NT2/D1 (cell line): ENCODE data around the gene CA12.

ENCODE experiments used
- DNase-seq: peaks from one replicate; pipeline ENCODE4 v3.0.0-alpha.2; 2011; ENCODE audit warnings: low read depth, low spot score
- H3K27me3 ChIP-seq: 2 replicates; pipeline ENCODE4 v1.6.0; 2011; ENCODE audit warnings: mild to moderate bottlenecking; ENCODE audit not compliant: insufficient read length, insufficient read depth
- H3K36me3 ChIP-seq: 2 replicates; pipeline ENCODE4 v1.6.1; 2011; ENCODE audit warnings: mild to moderate bottlenecking, low read length, mixed read lengths; ENCODE audit not compliant: insufficient read depth, insufficient read length
- H3K4me1 ChIP-seq: 2 replicates; pipeline ENCODE4 v1.5.1; 2011; ENCODE audit not compliant: insufficient read depth, insufficient read length
- H3K4me3 ChIP-seq: 2 replicates; pipeline ENCODE4 v1.5.1; 2011; ENCODE audit warnings: low read depth; ENCODE audit not compliant: insufficient read length
- H3K9ac ChIP-seq: 2 replicates; pipeline ENCODE4 v1.6.0; 2011; ENCODE audit warnings: low read depth; ENCODE audit not compliant: insufficient read length
- H3K9me3 ChIP-seq: 2 replicates; pipeline ENCODE4 v1.5.1; 2011; ENCODE audit warnings: mild to moderate bottlenecking, low read length; ENCODE audit not compliant: insufficient read depth
- SUZ12 ChIP-seq: IDR thresholded peaks from 2 replicates; pipeline ENCODE4 v1.6.1; 2011; ENCODE audit not compliant: insufficient read length, insufficient read depth; ENCODE audit errors: extremely low read depth
- YY1 ChIP-seq: IDR thresholded peaks from 2 replicates; pipeline ENCODE4 v1.6.1; 2011; ENCODE audit not compliant: insufficient read length, insufficient read depth
- ZNF274 ChIP-seq: IDR thresholded peaks from 2 replicates; pipeline ENCODE4 v1.6.1; 2011; ENCODE audit warnings: mild to moderate bottlenecking, low read depth, low read length

CA12 gene

GRCh38 chr15:63384906-63385305, 3.3 kb upstream of the CA12 start:
- Histone ChIP-seq H3K4me1 (peaks cover 3% of the 10 kb centered on the region), H3K4me3 (no peak overlapping the region), H3K9me3 (peaks cover 6% of the 10 kb centered on the region; the same call in 1 of the 2 replicates), H3K36me3 (no peaks in the 10 kb centered on the region), H3K27me3 (peaks cover 41% of the 10 kb centered on the region), H3K9ac (no peak overlapping the region)
- no peak for DNase-seq
- no peak for TF ChIP-seq YY1
- no peak for TF ChIP-seq ZNF274
- no peak for TF ChIP-seq SUZ12

DNA sequence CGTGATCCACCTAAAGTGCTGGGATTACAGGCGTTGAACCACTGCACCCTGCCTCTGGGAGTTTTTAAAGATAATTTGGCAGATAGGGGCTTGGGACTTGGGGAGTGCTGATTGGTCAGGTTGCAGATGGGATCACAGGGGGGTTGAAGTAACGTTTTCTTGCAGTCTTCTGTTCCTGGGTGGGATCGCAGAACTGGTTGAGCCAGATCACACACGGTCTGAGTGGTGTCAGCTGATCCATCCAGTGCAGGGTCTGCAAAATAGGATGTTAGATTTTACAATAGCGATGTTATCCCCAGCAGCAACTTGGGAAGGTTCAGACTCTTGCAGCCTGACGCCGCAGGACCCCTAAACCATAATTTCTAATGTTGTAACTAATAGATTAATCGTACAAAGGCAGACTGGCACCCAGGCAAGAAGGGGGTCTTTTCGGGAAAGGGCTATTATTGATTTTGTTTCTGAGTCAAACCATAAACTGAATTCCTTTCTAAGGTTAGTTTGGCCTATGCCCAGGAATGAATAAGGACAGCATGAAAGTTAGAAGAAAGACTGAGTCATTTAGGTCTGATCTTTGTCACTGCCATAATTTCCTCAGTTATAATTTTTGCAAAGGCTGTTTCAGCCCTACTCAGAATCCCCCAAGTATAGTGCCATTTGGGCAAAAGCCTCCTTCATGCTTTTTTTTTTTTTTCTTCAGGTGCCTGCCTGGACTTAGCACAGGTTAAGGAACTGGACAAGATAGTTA, 1.5 kb upstream of the CA12 start:
- Histone ChIP-seq H3K36me3 (no peaks in the 10 kb centered on the region), H3K4me3 (no peak overlapping the region), H3K9ac (no peak overlapping the region), H3K27me3 (peaks cover 41% of the 10 kb centered on the region), H3K4me1 (no peaks in the 10 kb centered on the region), H3K9me3 (peaks cover 6% of the 10 kb centered on the region; the same call in 1 of the 2 replicates)
- TF ChIP-seq YY1: no peak
- TF ChIP-seq SUZ12: no peak
- no peak for TF ChIP-seq ZNF274
- no peak for DNase-seq

GRCh38 chr15:63380808-63381282, 801 bp downstream of the CA12 start:
- peak overlapping the region; percentile 52 for H3K4me3 ChIP-seq
- H3K9me3 ChIP-seq: peaks cover 3% of the 10 kb centered on the region; the same call in 1 of the 2 replicates
- DNase-seq: no peak
- no peaks in the 10 kb centered on the region for H3K36me3 ChIP-seq
- peaks cover 4% of the 10 kb centered on the region for H3K4me1 ChIP-seq
- peak overlapping the region; percentile 77 for H3K9ac ChIP-seq
- peaks cover 41% of the 10 kb centered on the region for H3K27me3 ChIP-seq
- TF ChIP-seq YY1 (no peak), ZNF274 (no peak), SUZ12 (no peak)

- Histone ChIP-seq H3K4me3 (no peak overlapping the region), H3K9me3 (no peaks in the 10 kb centered on the region), H3K36me3 (no peaks in the 10 kb centered on the region), H3K27me3 (peaks cover 41% of the 10 kb centered on the region), H3K9ac (no peak overlapping the region), H3K4me1 (peaks cover 4% of the 10 kb centered on the region)
- TF ChIP-seq ZNF274: no peak
- TF ChIP-seq SUZ12: no peak
- TF ChIP-seq YY1: no peak
- DNase-seq: no peak
Observed at GRCh38 chr15:63380151-63380807, 1.4 kb downstream of the CA12 start.

DNA sequence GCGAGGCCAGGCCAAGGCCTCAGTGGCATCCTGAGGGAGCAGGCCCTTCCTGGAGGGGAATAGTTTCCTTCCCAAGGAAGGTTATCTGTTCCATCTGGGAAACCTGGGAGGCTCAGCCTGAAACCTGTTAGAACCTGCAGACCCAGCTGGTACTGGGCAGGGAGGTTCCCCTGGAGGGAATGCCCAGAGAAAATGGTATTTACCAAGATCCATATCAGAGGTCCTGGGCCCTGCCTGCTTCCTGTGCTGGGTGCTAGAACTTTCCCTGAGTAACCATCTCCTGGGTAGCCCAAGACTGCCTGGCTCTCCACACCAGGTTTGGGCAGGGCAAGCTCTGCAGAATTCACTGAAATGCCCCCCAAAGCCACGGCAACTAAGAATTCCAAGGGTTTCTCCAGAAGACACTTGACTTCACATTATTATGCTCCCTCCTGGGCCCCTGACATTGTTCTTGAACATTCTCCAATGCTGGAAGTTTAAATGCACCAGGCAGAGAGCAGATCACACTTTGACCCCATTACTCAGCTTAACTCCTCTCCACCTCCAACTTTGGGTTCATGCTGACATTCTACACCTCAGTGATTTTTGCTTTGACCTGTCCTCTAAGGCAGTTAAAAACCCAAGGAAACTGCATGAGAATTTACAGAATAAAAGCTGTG, 2.0 kb downstream of the CA12 start:
- no peak for TF ChIP-seq YY1
- no peak for TF ChIP-seq SUZ12
- TF ChIP-seq ZNF274: no peak

GRCh38 chr15:63378946-63379345, 2.7 kb downstream of the CA12 start:
- no peaks in the 10 kb centered on the region for H3K9me3 ChIP-seq
- DNase-seq: no peak
- H3K4me1 ChIP-seq: peaks cover 12% of the 10 kb centered on the region
- H3K4me3 ChIP-seq: no peak overlapping the region
- H3K9ac ChIP-seq: no peak overlapping the region
- peaks cover 31% of the 10 kb centered on the region for H3K27me3 ChIP-seq
- H3K36me3 ChIP-seq: no peaks in the 10 kb centered on the region
- no peak for TF ChIP-seq YY1
- TF ChIP-seq SUZ12: no peak
- TF ChIP-seq ZNF274: no peak

More for the DNA sequence above, 2.0 kb downstream of the CA12 start:
- peaks cover 37% of the 10 kb centered on the region for H3K27me3 ChIP-seq
- no peaks in the 10 kb centered on the region for H3K36me3 ChIP-seq
- H3K9me3 ChIP-seq: no peaks in the 10 kb centered on the region
- H3K9ac ChIP-seq: no peak overlapping the region
- DNase-seq: no peak
- H3K4me3 ChIP-seq: no peak overlapping the region
- H3K4me1 ChIP-seq: peaks cover 10% of the 10 kb centered on the region
